WTC11 (cell line): ENCODE measurements around the gene AMTN. TPM values are rescaled to one million over a fixed set of nuclear protein-coding genes. Genes with fewer than 3 reads are reported as not detected.

Source experiments
- ATAC-seq: fragments of 200-7000 bp; cut with Tn5 transposase; 2 replicates; pipeline ENCODE4 v1.10.0; 2021; ENCODE audit warnings: mild to moderate bottlenecking, moderate library complexity
- CTCF ChIA-PET: fragments of 300-600 bp; sonication (Branson Sonifier 250); formaldehyde crosslinking; loops from one replicate; lab custom pipeline; 2021; ENCODE audit warnings: antibody characterized with exemption; lab: Charles Lee
- POLR2A ChIA-PET: fragments of 350-600 bp; sonication (Branson Sonifier 250); formaldehyde crosslinking; loops from one replicate; lab custom pipeline; 2021; ENCODE audit warnings: antibody characterized with exemption; lab: Charles Lee
- DNase-seq: peaks from one replicate; pipeline ENCODE4 v3.0.0; 2021; ENCODE audit warnings: low spot score
- H3K27ac Mint-ChIP-seq: 2 replicates; pipeline ENCODE4 v1.8.0; 2021; ENCODE audit warnings: mixed read lengths
- H3K27me3 Mint-ChIP-seq: 2 replicates; pipeline ENCODE4 v1.8.0; 2021; ENCODE audit warnings: low read depth, mild to moderate bottlenecking, moderate library complexity, mixed read lengths
- H3K36me3 Mint-ChIP-seq: 2 replicates; pipeline ENCODE4 v1.8.0; 2021; ENCODE audit warnings: mixed read lengths
- H3K4me1 Mint-ChIP-seq: 2 replicates; pipeline ENCODE4 v1.8.0; 2022; ENCODE audit warnings: mixed read lengths
- H3K4me3 Mint-ChIP-seq: 2 replicates; pipeline ENCODE4 v1.8.0; 2021; ENCODE audit warnings: mild to moderate bottlenecking, moderate library complexity, mixed read lengths
- H3K9me3 Mint-ChIP-seq: 2 replicates; pipeline ENCODE4 v1.8.0; 2021; ENCODE audit warnings: mixed read lengths
- AFF4 ChIP-seq: sonication (generic); formaldehyde crosslinking; IDR thresholded peaks from 2 replicates; pipeline ENCODE4 v1.8.1; 2023; ENCODE audit warnings: mild to moderate bottlenecking, missing genetic modification reagents, borderline replicate concordance
- ARID4B ChIP-seq: sonication (generic); formaldehyde crosslinking; IDR thresholded peaks from 2 replicates; pipeline ENCODE4 v1.8.0; 2023; ENCODE audit warnings: missing genetic modification reagents, mild to moderate bottlenecking, borderline replicate concordance
- ELF4 ChIP-seq: sonication (generic); formaldehyde crosslinking; IDR thresholded peaks from 2 replicates; pipeline ENCODE4 v1.8.1; 2022; ENCODE audit warnings: low read depth, mild to moderate bottlenecking, moderate library complexity, missing genetic modification reagents
- GRHL2 ChIP-seq: fragments of 250-450 bp; sonication (Bioruptor Pico); IDR thresholded peaks from 2 replicates; pipeline ENCODE4 v1.8.0; 2022; ENCODE audit warnings: mild to moderate bottlenecking, moderate library complexity; ENCODE audit not compliant: insufficient replicate concordance, severe bottlenecking
- JAZF1 ChIP-seq: fragments of 250-450 bp; sonication (Bioruptor Pico); IDR thresholded peaks from 2 replicates; pipeline ENCODE4 v1.9.0; 2021; ENCODE audit warnings: moderate library complexity, mild to moderate bottlenecking, inconsistent platforms
- KAT7 ChIP-seq: sonication (generic); formaldehyde crosslinking; IDR thresholded peaks from 2 replicates; pipeline ENCODE4 v1.8.1; 2023; ENCODE audit warnings: missing genetic modification reagents, mild to moderate bottlenecking, borderline replicate concordance
- MAX ChIP-seq: sonication (generic); formaldehyde crosslinking; IDR thresholded peaks from 2 replicates; pipeline ENCODE4 v1.8.0; 2022; ENCODE audit warnings: mild to moderate bottlenecking, missing genetic modification reagents
- NFYB ChIP-seq: sonication (generic); formaldehyde crosslinking; conservative IDR thresholded peaks from 2 replicates; pipeline ENCODE4 v1.8.0; 2022; ENCODE audit warnings: low read depth, missing genetic modification reagents
- NR2C2 ChIP-seq: sonication (generic); formaldehyde crosslinking; IDR thresholded peaks from 2 replicates; pipeline ENCODE4 v1.8.0; 2022; ENCODE audit warnings: mild to moderate bottlenecking, missing genetic modification reagents
- RORB ChIP-seq: fragments of 250-450 bp; sonication (Bioruptor Pico); IDR thresholded peaks from 2 replicates; pipeline ENCODE4 v1.9.0; 2021; ENCODE audit warnings: mild to moderate bottlenecking
- SMAD3 ChIP-seq: sonication (generic); formaldehyde crosslinking; IDR thresholded peaks from 2 replicates; pipeline ENCODE4 v1.8.0; 2022; ENCODE audit warnings: missing genetic modification reagents, mild to moderate bottlenecking, borderline replicate concordance
- ZNF138 ChIP-seq: sonication (generic); formaldehyde crosslinking; conservative IDR thresholded peaks from 2 replicates; pipeline ENCODE4 v1.8.1; 2022; ENCODE audit warnings: mild to moderate bottlenecking, moderate library complexity, missing genetic modification reagents
- ZNF263 ChIP-seq: sonication (generic); formaldehyde crosslinking; IDR thresholded peaks from 2 replicates; pipeline ENCODE4 v1.8.1; 2022; ENCODE audit warnings: low read depth, mild to moderate bottlenecking, moderate library complexity, missing genetic modification reagents
- ZNF423 ChIP-seq: fragments of 250-450 bp; sonication (Bioruptor Pico); IDR thresholded peaks from 2 replicates; pipeline ENCODE4 v2.1.2; 2022; ENCODE audit warnings: mild to moderate bottlenecking, moderate library complexity
- ZNF671 ChIP-seq: fragments of 250-450 bp; sonication (Bioruptor Pico); IDR thresholded peaks from 2 replicates; pipeline ENCODE4 v1.8.0; 2021; ENCODE audit warnings: mild to moderate bottlenecking
- total RNA-seq: library from RNA; stranded (reverse); gene quantifications from 3 replicates; pipeline ENCODE4 v1.2.3, GENCODE V29; 2021
- TF ChIP-seq, protein P1 (sequence below): fragments of 200-600 bp; IDR thresholded peaks from 2 replicates; pipeline ENCODE4 v1.8.0; 2022; ENCODE audit warnings: antibody characterized with exemption
- TF ChIP-seq, protein P2 (sequence below): fragments of 250-450 bp; sonication (Bioruptor Pico); IDR thresholded peaks from 2 replicates; pipeline ENCODE4 v1.9.0; 2021; ENCODE audit warnings: moderate library complexity, mild to moderate bottlenecking, inconsistent platforms, borderline replicate concordance

The AMTN gene
- total RNA-seq, 1 experiment from 2014 or later = not detected

DNA sequence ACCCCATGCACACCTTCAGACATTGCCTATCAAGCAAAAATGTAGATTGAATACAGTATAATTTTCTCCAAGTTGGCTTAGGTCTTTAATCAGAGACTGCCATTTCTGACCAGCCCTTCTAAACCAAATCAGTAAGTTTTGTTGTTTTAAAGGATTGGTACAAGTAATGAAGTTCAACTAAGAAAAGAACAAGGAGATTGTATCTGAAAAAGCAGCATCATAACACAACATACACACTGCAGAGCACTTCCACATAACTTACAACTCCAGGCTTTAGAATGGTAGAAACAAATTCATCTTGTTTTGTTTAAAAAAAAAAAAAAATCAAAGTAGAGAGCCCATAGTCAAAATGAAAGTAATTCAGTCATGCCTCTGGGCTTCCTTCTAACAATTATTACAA is 57.6 kb downstream of the AMTN start:
- ChIA-PET CTCF (no interaction called here), POLR2A (no interaction called here)
- no peak overlapping the region for H3K27ac Mint-ChIP-seq
- H3K9me3 Mint-ChIP-seq = peaks cover 24% of the 10 kb centered on the region
- peaks cover under 1% of the 10 kb centered on the region; the same call in 1 of the 2 replicates for H3K27me3 Mint-ChIP-seq
- DNase-seq (no peak), ATAC-seq (no peak)
- no peaks in the 10 kb centered on the region for H3K4me1 Mint-ChIP-seq
- peaks cover 5% of the 10 kb centered on the region; the same call in 1 of the 2 replicates for H3K36me3 Mint-ChIP-seq
- no peak overlapping the region for H3K4me3 Mint-ChIP-seq
- TF ChIP-seq NFYB = no peak
- TF ChIP-seq ZNF138 (CRISPR knock-in tag) = no peak
- TF ChIP-seq SMAD3 = no peak
- TF ChIP-seq JAZF1 (CRISPR knock-in tag) = no peak
- no peak for TF ChIP-seq ZNF263

DNA sequence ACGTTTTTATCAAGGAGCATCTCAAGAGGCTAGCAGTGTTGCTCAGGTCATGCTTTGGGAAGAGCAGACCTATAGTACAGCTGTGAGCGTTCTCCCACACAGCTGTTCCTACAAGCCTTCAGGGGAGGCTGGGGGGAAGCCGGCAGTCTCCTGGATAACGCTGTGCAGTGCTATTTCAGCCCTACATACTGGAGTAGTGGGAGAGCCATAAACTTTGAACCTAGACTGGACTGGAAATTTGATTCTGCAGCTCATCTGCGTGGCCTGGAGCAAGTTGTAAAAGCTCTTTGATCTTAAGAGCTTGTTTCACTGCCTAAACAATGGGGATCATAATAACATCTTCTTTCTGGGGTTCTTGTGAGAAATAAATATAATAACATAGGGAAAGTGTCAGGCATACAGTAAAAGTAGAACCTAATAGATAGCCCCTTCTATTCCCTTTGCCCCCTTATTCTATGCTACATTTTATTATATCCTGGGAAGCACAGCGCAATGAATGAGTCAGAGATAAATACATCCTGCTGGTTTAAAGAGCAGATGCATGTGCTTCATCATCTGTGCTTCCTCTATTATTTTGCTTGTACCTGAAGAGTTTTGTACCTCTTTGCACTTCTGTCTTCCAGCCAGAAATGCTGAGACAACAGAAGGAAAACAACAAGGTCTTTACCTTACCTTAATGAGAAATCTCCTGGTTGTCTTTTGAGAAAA is 59.0 kb downstream of the AMTN start:
- ChIA-PET POLR2A (no interaction called here), CTCF (no interaction called here)
- Mint-ChIP-seq H3K9me3 (peaks cover 22% of the 10 kb centered on the region), H3K36me3 (peaks cover 5% of the 10 kb centered on the region; the same call in 1 of the 2 replicates), H3K27me3 (no peaks in the 10 kb centered on the region), H3K4me1 (no peaks in the 10 kb centered on the region), H3K27ac (no peak overlapping the region), H3K4me3 (no peak overlapping the region)
- no peak for ATAC-seq
- no peak for TF ChIP-seq ARID4B (CRISPR knock-in tag)
- no peak for TF ChIP-seq ZNF423
- TF ChIP-seq, protein P1, sequence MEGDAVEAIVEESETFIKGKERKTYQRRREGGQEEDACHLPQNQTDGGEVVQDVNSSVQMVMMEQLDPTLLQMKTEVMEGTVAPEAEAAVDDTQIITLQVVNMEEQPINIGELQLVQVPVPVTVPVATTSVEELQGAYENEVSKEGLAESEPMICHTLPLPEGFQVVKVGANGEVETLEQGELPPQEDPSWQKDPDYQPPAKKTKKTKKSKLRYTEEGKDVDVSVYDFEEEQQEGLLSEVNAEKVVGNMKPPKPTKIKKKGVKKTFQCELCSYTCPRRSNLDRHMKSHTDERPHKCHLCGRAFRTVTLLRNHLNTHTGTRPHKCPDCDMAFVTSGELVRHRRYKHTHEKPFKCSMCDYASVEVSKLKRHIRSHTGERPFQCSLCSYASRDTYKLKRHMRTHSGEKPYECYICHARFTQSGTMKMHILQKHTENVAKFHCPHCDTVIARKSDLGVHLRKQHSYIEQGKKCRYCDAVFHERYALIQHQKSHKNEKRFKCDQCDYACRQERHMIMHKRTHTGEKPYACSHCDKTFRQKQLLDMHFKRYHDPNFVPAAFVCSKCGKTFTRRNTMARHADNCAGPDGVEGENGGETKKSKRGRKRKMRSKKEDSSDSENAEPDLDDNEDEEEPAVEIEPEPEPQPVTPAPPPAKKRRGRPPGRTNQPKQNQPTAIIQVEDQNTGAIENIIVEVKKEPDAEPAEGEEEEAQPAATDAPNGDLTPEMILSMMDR = no peak
- TF ChIP-seq KAT7 (CRISPR knock-in tag) = no peak
- TF ChIP-seq NR2C2 = no peak
- TF ChIP-seq AFF4 = no peak
- TF ChIP-seq, protein P2, sequence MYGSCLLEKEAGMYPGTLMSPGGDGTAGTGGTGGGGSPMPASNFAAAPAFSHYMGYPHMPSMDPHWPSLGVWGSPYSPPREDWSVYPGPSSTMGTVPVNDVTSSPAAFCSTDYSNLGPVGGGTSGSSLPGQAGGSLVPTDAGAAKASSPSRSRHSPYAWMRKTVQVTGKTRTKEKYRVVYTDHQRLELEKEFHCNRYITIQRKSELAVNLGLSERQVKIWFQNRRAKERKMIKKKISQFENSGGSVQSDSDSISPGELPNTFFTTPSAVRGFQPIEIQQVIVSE (CRISPR knock-in tag) = no peak
- no peak for TF ChIP-seq GRHL2 (CRISPR knock-in tag)
- TF ChIP-seq ZNF671 = no peak
- no peak for TF ChIP-seq RORB
- TF ChIP-seq MAX (CRISPR knock-in tag) = no peak
- TF ChIP-seq ELF4 (CRISPR knock-in tag) = no peak
- TF ChIP-seq JAZF1 (CRISPR knock-in tag) = no peak
- no peak for DNase-seq
